Stimulated activated naive CD8-positive, alpha-beta T cell treated with anti-CD3 and anti-CD28 coated beads, Interleukin-15, Interleukin-2, amounts not matched to agents 100 ng/mL and 50 ng/mL, for 24 hours (primary cell): ENCODE data around the gene CLPTM1L.

ENCODE experiments used
- H3K27ac Mint-ChIP-seq: one replicate; pipeline ENCODE4 v1.8.0; 2021; ENCODE audit warnings: mild to moderate bottlenecking, mixed read lengths
- H3K27me3 Mint-ChIP-seq: one replicate; pipeline ENCODE4 v1.8.0; 2021; ENCODE audit warnings: mixed read lengths
- H3K36me3 Mint-ChIP-seq: one replicate; pipeline ENCODE4 v1.8.0; 2021; ENCODE audit warnings: low read depth, mixed read lengths
- H3K4me1 Mint-ChIP-seq: one replicate; pipeline ENCODE4 v1.8.0; 2021; ENCODE audit warnings: low read depth, mixed read lengths
- H3K4me3 Mint-ChIP-seq: one replicate; pipeline ENCODE4 v1.8.0; 2021; ENCODE audit warnings: mild to moderate bottlenecking, mixed read lengths
- H3K9me3 Mint-ChIP-seq: one replicate; pipeline ENCODE4 v1.8.0; 2021; ENCODE audit warnings: mixed read lengths

The CLPTM1L gene

GRCh38 chr5:1358726-1359025 lies 13.8 kb upstream of the CLPTM1L start:
- H3K9me3 Mint-ChIP-seq: no peaks in the 10 kb centered on the region
- H3K4me3 Mint-ChIP-seq: no peak overlapping the region
- no peak overlapping the region for H3K27ac Mint-ChIP-seq
- no peaks in the 10 kb centered on the region for H3K4me1 Mint-ChIP-seq
- peaks cover 11% of the 10 kb centered on the region for H3K27me3 Mint-ChIP-seq
- H3K36me3 Mint-ChIP-seq: no peaks in the 10 kb centered on the region

- H3K4me1 Mint-ChIP-seq: no peaks in the 10 kb centered on the region
- H3K36me3 Mint-ChIP-seq: no peaks in the 10 kb centered on the region
These were observed 13.2 kb upstream of the CLPTM1L start for GRCh38 chr5:1357946-1358725.

GRCh38 chr5:1356873-1357787 lies 12.2 kb upstream of the CLPTM1L start:
- Mint-ChIP-seq H3K27ac (no peak overlapping the region), H3K36me3 (no peaks in the 10 kb centered on the region), H3K4me1 (no peaks in the 10 kb centered on the region), H3K27me3 (peaks cover 4% of the 10 kb centered on the region), H3K9me3 (no peaks in the 10 kb centered on the region), H3K4me3 (no peak overlapping the region)

More at GRCh38 chr5:1357946-1358725, 13.2 kb upstream of the CLPTM1L start:
- no peak overlapping the region for H3K27ac Mint-ChIP-seq
- H3K4me3 Mint-ChIP-seq: no peak overlapping the region
- H3K9me3 Mint-ChIP-seq: no peaks in the 10 kb centered on the region
- peaks cover 6% of the 10 kb centered on the region for H3K27me3 Mint-ChIP-seq

- Mint-ChIP-seq H3K36me3 (no peaks in the 10 kb centered on the region), H3K4me3 (no peak overlapping the region), H3K27me3 (no peaks in the 10 kb centered on the region), H3K4me1 (no peaks in the 10 kb centered on the region), H3K9me3 (no peaks in the 10 kb centered on the region), H3K27ac (no peak overlapping the region)
These were observed 9.7 kb upstream of the CLPTM1L start for GRCh38 chr5:1354576-1354975.

GRCh38 chr5:1352231-1353219 lies 7.6 kb upstream of the CLPTM1L start:
- no peaks in the 10 kb centered on the region for H3K27me3 Mint-ChIP-seq
- no peaks in the 10 kb centered on the region for H3K36me3 Mint-ChIP-seq
- H3K4me1 Mint-ChIP-seq: no peaks in the 10 kb centered on the region

GRCh38 chr5:1351156-1351555 lies 6.3 kb upstream of the CLPTM1L start:
- no peaks in the 10 kb centered on the region for H3K9me3 Mint-ChIP-seq
- H3K4me3 Mint-ChIP-seq: no peak overlapping the region
- peaks cover 3% of the 10 kb centered on the region for H3K4me1 Mint-ChIP-seq
- no peak overlapping the region for H3K27ac Mint-ChIP-seq
- no peaks in the 10 kb centered on the region for H3K27me3 Mint-ChIP-seq
- no peaks in the 10 kb centered on the region for H3K36me3 Mint-ChIP-seq

More at GRCh38 chr5:1352231-1353219, 7.6 kb upstream of the CLPTM1L start:
- Mint-ChIP-seq H3K27ac (no peak overlapping the region), H3K4me3 (no peak overlapping the region), H3K9me3 (no peaks in the 10 kb centered on the region)

- no peaks in the 10 kb centered on the region for H3K9me3 Mint-ChIP-seq
- H3K27me3 Mint-ChIP-seq: no peaks in the 10 kb centered on the region
- peaks cover 1% of the 10 kb centered on the region for H3K36me3 Mint-ChIP-seq
- H3K4me3 Mint-ChIP-seq: no peak overlapping the region
- peaks cover 10% of the 10 kb centered on the region for H3K4me1 Mint-ChIP-seq
- H3K27ac Mint-ChIP-seq: no peak overlapping the region
These were observed 4.3 kb upstream of the CLPTM1L start for GRCh38 chr5:1349246-1349645.

GRCh38 chr5:1348986-1349245 lies 4.0 kb upstream of the CLPTM1L start:
- H3K27me3 Mint-ChIP-seq: no peaks in the 10 kb centered on the region
- H3K36me3 Mint-ChIP-seq: peaks cover 5% of the 10 kb centered on the region
- peaks cover 13% of the 10 kb centered on the region for H3K4me1 Mint-ChIP-seq
- no peak overlapping the region for H3K27ac Mint-ChIP-seq
- no peaks in the 10 kb centered on the region for H3K9me3 Mint-ChIP-seq
- no peak overlapping the region for H3K4me3 Mint-ChIP-seq

- Mint-ChIP-seq H3K36me3 (peaks cover 13% of the 10 kb centered on the region), H3K4me1 (peaks cover 24% of the 10 kb centered on the region), H3K9me3 (no peaks in the 10 kb centered on the region), H3K4me3 (no peak overlapping the region), H3K27ac (no peak overlapping the region), H3K27me3 (no peaks in the 10 kb centered on the region)
These were observed 2.7 kb upstream of the CLPTM1L start for GRCh38 chr5:1347571-1347970.

GRCh38 chr5:1346627-1347440 lies 1.9 kb upstream of the CLPTM1L start:
- Mint-ChIP-seq H3K9me3 (no peaks in the 10 kb centered on the region), H3K4me3 (peak overlapping the region; percentile 85), H3K27me3 (no peaks in the 10 kb centered on the region), H3K36me3 (peaks cover 20% of the 10 kb centered on the region), H3K27ac (no peak overlapping the region), H3K4me1 (peaks cover 26% of the 10 kb centered on the region)

- Mint-ChIP-seq H3K4me1 (peaks cover 30% of the 10 kb centered on the region), H3K36me3 (peaks cover 28% of the 10 kb centered on the region), H3K27ac (peak overlapping the region; percentile 65), H3K9me3 (no peaks in the 10 kb centered on the region), H3K4me3 (peak overlapping the region; percentile 85), H3K27me3 (no peaks in the 10 kb centered on the region)
These were observed 1.2 kb upstream of the CLPTM1L start for GRCh38 chr5:1345876-1346626.

GRCh38 chr5:1343931-1344901 lies 683 bp downstream of the CLPTM1L start:
- H3K36me3 Mint-ChIP-seq: peaks cover 40% of the 10 kb centered on the region
- peaks cover 30% of the 10 kb centered on the region for H3K4me1 Mint-ChIP-seq
- H3K4me3 Mint-ChIP-seq: peak overlapping the region; percentile 89
- peak overlapping the region; percentile 92 for H3K27ac Mint-ChIP-seq
- H3K9me3 Mint-ChIP-seq: no peaks in the 10 kb centered on the region
- no peaks in the 10 kb centered on the region for H3K27me3 Mint-ChIP-seq

GRCh38 chr5:1343315-1343751 lies 1.6 kb downstream of the CLPTM1L start:
- H3K27me3 Mint-ChIP-seq: no peaks in the 10 kb centered on the region
- peak overlapping the region; percentile 89 for H3K4me3 Mint-ChIP-seq
- H3K4me1 Mint-ChIP-seq: peaks cover 30% of the 10 kb centered on the region
- peaks cover 40% of the 10 kb centered on the region for H3K36me3 Mint-ChIP-seq
- H3K27ac Mint-ChIP-seq: peak overlapping the region; percentile 75
- H3K9me3 Mint-ChIP-seq: no peaks in the 10 kb centered on the region
